ENCODE results near the gene VWF. TPM values are rescaled to one million over a fixed set of nuclear protein-coding genes. Genes with fewer than 3 reads are reported as not detected.

VWF gene
- total RNA-seq, 1 donor from 2014 or later, result not detected

DNA sequence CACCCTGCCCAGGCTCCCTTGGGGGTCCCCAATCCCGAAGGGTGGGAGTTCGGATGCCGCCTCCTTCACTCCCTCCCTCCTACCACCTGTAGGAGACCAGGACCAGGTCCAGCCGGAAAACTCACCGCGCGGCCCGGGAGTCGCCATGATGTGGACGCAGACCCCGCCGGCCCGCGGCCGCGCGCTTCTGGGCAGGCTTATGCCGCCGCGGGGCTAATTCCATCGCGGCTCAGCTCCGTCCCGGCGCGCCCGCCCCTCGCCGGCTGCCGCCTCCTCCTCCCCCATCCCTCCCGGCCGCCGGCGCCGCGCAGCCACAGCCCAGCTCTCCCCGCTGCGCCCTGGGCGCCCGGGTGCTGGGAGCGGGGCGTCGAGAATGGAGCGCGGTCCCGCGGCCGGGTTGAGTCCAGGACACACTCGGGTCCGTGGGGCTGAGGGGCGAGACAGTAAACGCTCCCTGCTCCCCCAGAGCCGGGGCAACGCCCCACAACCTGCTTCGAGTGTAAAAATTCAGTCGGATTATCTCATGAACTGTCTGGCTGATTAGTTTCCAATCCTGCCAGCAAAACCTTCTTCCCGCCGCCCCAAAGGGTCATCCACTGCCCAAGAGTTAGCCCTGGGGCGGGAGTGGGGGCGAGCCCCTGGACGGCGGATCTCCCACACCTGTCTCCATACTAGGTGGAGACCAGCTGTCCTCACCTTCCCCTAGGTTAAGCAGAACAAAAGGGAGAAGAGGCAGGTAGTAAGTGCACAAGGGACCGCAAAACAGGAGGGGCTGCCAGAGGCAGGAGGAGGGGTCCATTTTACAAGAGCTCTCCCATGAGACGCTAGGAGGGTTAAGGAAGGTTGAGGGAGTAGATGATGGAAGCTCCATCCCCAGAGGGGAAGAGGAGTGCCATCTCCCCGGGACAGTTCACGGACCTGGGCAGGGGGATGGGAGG is 179.1 kb downstream of the VWF start, which contains the start of gene ANO2:
TSS of gene ANO2 (minus strand) at position 189 of the 938 bp plus-strand sequence. CDS start at position 147, 42 bp downstream.
- DNase-seq (no peak), ATAC-seq (ENCODE audit: low read depth) (no peak)
- TF ChIP-seq, protein P1, sequence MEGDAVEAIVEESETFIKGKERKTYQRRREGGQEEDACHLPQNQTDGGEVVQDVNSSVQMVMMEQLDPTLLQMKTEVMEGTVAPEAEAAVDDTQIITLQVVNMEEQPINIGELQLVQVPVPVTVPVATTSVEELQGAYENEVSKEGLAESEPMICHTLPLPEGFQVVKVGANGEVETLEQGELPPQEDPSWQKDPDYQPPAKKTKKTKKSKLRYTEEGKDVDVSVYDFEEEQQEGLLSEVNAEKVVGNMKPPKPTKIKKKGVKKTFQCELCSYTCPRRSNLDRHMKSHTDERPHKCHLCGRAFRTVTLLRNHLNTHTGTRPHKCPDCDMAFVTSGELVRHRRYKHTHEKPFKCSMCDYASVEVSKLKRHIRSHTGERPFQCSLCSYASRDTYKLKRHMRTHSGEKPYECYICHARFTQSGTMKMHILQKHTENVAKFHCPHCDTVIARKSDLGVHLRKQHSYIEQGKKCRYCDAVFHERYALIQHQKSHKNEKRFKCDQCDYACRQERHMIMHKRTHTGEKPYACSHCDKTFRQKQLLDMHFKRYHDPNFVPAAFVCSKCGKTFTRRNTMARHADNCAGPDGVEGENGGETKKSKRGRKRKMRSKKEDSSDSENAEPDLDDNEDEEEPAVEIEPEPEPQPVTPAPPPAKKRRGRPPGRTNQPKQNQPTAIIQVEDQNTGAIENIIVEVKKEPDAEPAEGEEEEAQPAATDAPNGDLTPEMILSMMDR (IDR thresholded peaks at IDR 0.05), result no peak
- ChIA-PET POLR2A (no interaction called here), CTCF (no interaction called here)
- no peak within 1 kb of the TSS for H3K4me3 Mint-ChIP-seq
- no peaks in the 10 kb centered on the region for H3K9me3 Mint-ChIP-seq
- no peaks in the 10 kb centered on the region for H3K36me3 Mint-ChIP-seq (ENCODE audit: low read depth)
- H3K27ac Mint-ChIP-seq, result no peak within 1 kb of the TSS
- H3K27me3 Mint-ChIP-seq, result peaks cover 57% of the 10 kb centered on the region
- intact Hi-C loops (cut with micrococcal nuclease), result no loop called here
- no peaks in the 10 kb centered on the region for H3K4me1 Mint-ChIP-seq

DNA sequence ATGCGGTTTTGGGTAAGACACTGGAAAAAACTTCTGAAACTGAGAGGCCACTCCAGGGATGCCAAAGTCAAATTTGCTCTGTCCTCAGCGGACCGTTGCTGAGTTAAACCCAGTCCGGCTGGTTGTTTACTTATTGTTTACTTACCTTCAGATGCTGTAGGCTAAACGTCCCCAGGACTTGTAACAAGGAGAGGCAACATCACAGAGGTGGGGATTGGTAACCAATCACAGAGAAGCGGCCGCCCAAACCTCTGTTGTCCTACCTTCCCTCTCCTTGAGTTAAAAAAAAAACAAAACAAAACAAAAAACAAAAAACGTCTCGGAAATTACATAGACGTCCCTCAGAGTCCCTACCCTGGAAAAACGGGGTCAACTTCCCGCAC is 179.8 kb downstream of the VWF start:
- no peaks in the 10 kb centered on the region for H3K9me3 Mint-ChIP-seq
- no peak for DNase-seq
- H3K27ac Mint-ChIP-seq, result no peak overlapping the region
- H3K4me3 Mint-ChIP-seq, result no peak overlapping the region
- no peak for ATAC-seq (ENCODE audit: low read depth)
- H3K4me1 Mint-ChIP-seq, result no peaks in the 10 kb centered on the region
- POLR2A ChIA-PET, result no interaction called here
- TF ChIP-seq, protein P1 (IDR thresholded peaks at IDR 0.05), result no peak
- intact Hi-C loops (cut with micrococcal nuclease), result no loop called here
- CTCF ChIA-PET, result no interaction called here
- no peaks in the 10 kb centered on the region for H3K36me3 Mint-ChIP-seq (ENCODE audit: low read depth)
- H3K27me3 Mint-ChIP-seq, result peaks cover 60% of the 10 kb centered on the region

DNA sequence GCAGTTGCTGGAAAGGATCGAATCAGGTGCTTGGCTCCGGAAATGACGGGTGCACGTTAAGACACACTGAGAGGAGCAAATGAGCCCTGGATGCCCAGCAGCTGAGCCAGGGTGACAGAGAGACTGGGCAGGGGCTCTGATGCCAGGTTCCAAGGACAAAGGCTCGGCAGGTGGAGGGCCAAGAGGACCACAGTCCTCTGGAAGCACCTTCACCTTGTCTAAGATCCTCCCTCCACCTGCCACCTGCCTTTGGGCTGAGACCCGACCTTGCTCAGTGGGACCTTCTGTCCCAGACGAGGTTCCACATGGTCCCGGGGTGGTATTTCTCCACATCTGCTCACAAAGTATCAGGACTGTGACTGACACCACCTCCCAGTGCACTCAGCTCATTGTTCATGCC is 180.4 kb downstream of the VWF start:
- intact Hi-C loops (cut with micrococcal nuclease), result no loop called here
- Mint-ChIP-seq H3K9me3 (no peaks in the 10 kb centered on the region), H3K4me3 (no peak overlapping the region), H3K27me3 (peaks cover 64% of the 10 kb centered on the region), H3K36me3 (ENCODE audit: low read depth) (no peaks in the 10 kb centered on the region), H3K4me1 (no peaks in the 10 kb centered on the region), H3K27ac (no peak overlapping the region)
- ChIA-PET POLR2A (no interaction called here), CTCF (no interaction called here)
- DNase-seq (no peak), ATAC-seq (ENCODE audit: low read depth) (no peak)
- TF ChIP-seq, protein P1 (IDR thresholded peaks at IDR 0.05), result no peak

DNA sequence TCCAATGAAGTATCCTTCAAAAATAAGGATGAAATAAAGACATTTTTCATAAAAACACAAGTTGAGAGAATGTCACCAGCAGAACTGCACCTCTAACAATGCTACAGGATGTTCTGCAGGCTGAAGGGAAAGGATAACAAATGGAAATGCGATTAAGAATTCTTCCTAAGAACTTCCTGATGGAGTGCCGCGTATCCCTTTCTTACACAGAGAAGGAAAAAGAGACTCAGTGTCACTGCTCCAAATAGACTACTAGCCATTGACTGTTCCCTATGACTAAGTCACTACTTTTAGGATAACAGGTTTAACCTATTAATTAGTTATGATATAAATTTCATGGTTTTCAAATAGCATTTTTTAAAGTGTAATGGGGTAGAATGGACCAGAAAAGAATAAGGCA is 182.6 kb downstream of the VWF start:
- Mint-ChIP-seq H3K27me3 (peaks cover 61% of the 10 kb centered on the region), H3K27ac (no peak overlapping the region), H3K4me1 (no peaks in the 10 kb centered on the region), H3K9me3 (no peaks in the 10 kb centered on the region), H3K4me3 (no peak overlapping the region), H3K36me3 (ENCODE audit: low read depth) (no peaks in the 10 kb centered on the region)
- intact Hi-C loops (cut with micrococcal nuclease), result no loop called here
- DNase-seq, result no peak
- ATAC-seq (ENCODE audit: low read depth), result no peak
- ChIA-PET POLR2A (no interaction called here), CTCF (no interaction called here)
- TF ChIP-seq, protein P1 (IDR thresholded peaks at IDR 0.05), result no peak

DNA sequence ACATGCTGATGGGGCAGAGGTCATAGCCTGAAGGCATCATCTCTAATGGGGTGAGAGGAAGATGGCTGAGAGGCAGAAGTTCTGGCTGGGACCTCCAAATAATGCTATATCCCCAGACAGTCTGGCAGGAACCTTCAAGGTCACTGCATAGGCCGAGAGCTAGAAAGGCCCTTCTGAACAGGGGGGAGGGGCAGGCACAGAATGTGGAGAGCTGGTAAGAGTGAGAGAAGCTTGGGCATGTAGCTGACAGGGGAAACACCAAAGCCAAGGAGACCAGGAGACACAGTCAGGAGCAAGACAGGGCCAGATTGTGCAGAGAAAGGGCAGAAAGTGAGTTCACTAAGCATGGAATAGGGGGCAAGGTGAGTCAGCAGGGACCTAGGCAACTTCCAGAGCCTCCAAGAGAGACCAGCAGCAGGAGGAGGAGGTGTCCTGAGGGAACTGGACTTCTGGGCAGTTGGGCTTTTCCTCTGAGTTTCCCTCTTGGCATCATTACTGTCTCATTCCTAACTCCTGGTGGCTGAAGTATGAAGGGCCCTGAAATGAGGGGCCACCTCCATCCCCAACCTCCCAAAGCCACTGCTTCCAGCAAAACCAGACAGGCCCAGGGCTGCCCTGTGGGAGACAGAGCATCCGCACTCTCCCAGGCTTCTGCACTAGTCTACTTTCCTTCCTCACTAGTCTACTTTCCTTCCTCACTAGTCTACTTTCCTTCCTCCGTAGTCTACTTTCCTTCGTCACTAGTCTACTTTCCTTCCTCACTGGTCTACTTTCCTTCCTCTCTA is 196.5 kb downstream of the VWF start:
- Mint-ChIP-seq H3K36me3 (ENCODE audit: low read depth) (no peaks in the 10 kb centered on the region), H3K9me3 (no peaks in the 10 kb centered on the region), H3K4me3 (no peak overlapping the region), H3K4me1 (no peaks in the 10 kb centered on the region), H3K27ac (no peak overlapping the region), H3K27me3 (peaks cover 18% of the 10 kb centered on the region)
- CTCF ChIA-PET, result no interaction called here
- intact Hi-C loops (cut with micrococcal nuclease), result no loop called here
- ATAC-seq (ENCODE audit: low read depth) (no peak), DNase-seq (no peak)
- POLR2A ChIA-PET, result no interaction called here
- TF ChIP-seq, protein P1 (IDR thresholded peaks at IDR 0.05), result no peak

All from activated B cell treated with CpG ODN at 0.5 μM for 24 hours (primary cell).